SU-DHL-6 (cell line): ENCODE measurements around the gene CTSH.
"Not testable (repeated sequence)": the region's sequence is repeated elsewhere in the genome, so short reads cannot be mapped to it uniquely, and the experiment has no call there.

Experiments
- H2AFZ ChIP-seq: fragments of 200-600 bp; sonication (generic); 2 replicates; pipeline ENCODE4 v1.6.1; 2014; ENCODE audit warnings: low read depth, mild to moderate bottlenecking, moderate library complexity, mixed read lengths, antibody characterized with exemption, low read length; ENCODE audit not compliant: severe bottlenecking
- H3F3A ChIP-seq: fragments of 200-600 bp; shearing (Covaris generic); 2 replicates; pipeline ENCODE4 v1.6.0; 2016; ENCODE audit warnings: antibody characterized with exemption, mild to moderate bottlenecking; ENCODE audit not compliant: insufficient read depth
- H3K27ac ChIP-seq: fragments of 200-600 bp; sonication (generic); 2 replicates; pipeline ENCODE4 v1.5.1; 2016; ENCODE audit warnings: low read depth, mild to moderate bottlenecking, low read length, moderate library complexity, mixed read lengths
- H3K27me3 ChIP-seq: fragments of 200-600 bp; sonication (generic), shearing (Covaris generic); 2 replicates; pipeline ENCODE4 v1.6.0; 2014; ENCODE audit warnings: mild to moderate bottlenecking, low read length
- H3K36me3 ChIP-seq: fragments of 200-600 bp; sonication (generic); 2 replicates; pipeline ENCODE4 v1.6.1; 2014; ENCODE audit warnings: mild to moderate bottlenecking, low read length, mixed read lengths
- H3K4me2 ChIP-seq: fragments of 300-600, 200-600 bp; shearing (Covaris generic), sonication (generic); 2 replicates; pipeline ENCODE4 v1.6.0; 2014; ENCODE audit warnings: low read length, low read depth, mild to moderate bottlenecking; ENCODE audit not compliant: poor library complexity, severe bottlenecking
- H3K4me3 ChIP-seq: fragments of 200-600 bp; sonication (generic); 2 replicates; pipeline ENCODE4 v1.5.1; 2014; ENCODE audit warnings: antibody characterized with exemption, low read length, mild to moderate bottlenecking, mixed read lengths; ENCODE audit not compliant: insufficient read depth, poor library complexity, severe bottlenecking
- H3K79me2 ChIP-seq: fragments of 200-600 bp; sonication (generic); 2 replicates; pipeline ENCODE4 v1.6.1; 2014; ENCODE audit warnings: mild to moderate bottlenecking, low read length, moderate library complexity; ENCODE audit not compliant: insufficient read depth
- H3K9ac ChIP-seq: fragments of 200-600 bp; sonication (generic); 2 replicates; pipeline ENCODE4 v1.7.0; 2014; ENCODE audit warnings: mild to moderate bottlenecking, low read length
- H3K9me2 ChIP-seq: fragments of 200-600 bp; sonication (generic); replicated peaks from 2 replicates; pipeline ENCODE4 v1.6.1; 2014; ENCODE audit warnings: low read length; ENCODE audit not compliant: insufficient read depth
- H3K9me3 ChIP-seq: fragments of 200-600 bp; sonication (generic); 2 replicates; pipeline ENCODE4 v1.6.1; 2014; ENCODE audit warnings: low read length, mixed read lengths; ENCODE audit not compliant: insufficient read depth
- H4K20me1 ChIP-seq: fragments of 200-600 bp; sonication (generic); 2 replicates; pipeline ENCODE4 v1.6.1; 2014; ENCODE audit warnings: low read depth, mild to moderate bottlenecking, antibody characterized with exemption, low read length, moderate library complexity, mixed read lengths
- EZH2phosphoT487 ChIP-seq: fragments of 200-600 bp; sonication (generic), shearing (Covaris generic); conservative IDR thresholded peaks from 2 replicates; pipeline ENCODE4 v1.6.1; 2018; ENCODE audit warnings: mild to moderate bottlenecking, antibody characterized with exemption, low read length, moderate library complexity, mixed read lengths
- TF ChIP-seq, protein P1 (sequence below): fragments of 200-600 bp; sonication (generic); IDR thresholded peaks from one replicate; pipeline ENCODE4 v1.5.1; 2017; ENCODE audit warnings: antibody characterized with exemption, mild to moderate bottlenecking, low read length, moderate library complexity; ENCODE audit not compliant: insufficient read depth, poor library complexity, severe bottlenecking

CTSH gene

DNA sequence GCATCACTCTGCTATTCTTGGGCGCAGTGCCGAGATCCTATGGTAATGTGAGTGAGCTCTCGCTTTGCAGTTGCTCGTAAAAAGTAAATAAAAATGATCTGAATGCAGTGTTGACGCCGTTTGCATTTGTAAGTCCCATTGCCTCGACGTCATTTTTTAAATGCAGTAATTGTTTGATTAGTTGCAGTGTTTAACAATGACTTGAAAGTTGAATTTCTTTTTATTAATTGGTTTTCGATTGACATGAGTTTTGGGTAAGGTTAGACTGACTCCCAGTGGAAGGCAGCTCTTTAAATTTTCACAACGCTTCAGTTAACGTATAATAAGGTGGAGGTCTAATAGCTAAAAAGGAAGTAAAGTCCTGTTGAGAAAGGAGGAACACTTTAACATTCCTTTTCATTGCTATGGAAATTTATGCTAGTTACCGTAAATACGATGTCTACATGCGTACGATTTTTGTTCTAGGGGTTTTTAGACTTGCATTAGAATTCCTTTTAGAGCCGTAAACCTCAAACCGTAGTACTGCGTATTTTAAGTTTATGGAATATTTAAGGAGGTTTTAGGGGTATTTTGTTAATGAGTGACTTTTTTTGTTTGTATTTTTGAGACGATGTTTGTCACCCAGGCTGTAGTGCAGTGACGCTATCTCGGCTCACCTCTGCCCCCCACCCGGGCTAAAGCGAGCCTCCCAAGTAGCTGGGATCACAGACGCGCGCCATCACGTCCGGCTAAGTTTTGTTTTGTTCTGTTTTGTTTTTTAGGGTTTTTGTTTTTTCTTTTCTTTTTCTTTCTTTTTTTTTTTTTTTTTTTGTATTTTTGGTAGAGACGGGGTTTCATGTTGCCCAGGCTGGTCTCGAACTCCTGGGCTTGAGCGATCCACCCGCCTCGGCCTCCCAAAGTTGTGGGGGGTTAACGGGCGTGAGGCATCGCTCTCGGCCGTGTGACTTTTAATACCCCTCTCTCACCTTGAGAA is 70.8 kb downstream of the CTSH start:
- peak overlapping the region; percentile 81 for H3K4me2 ChIP-seq
- no peak overlapping the region for H2AFZ ChIP-seq
- H3K27me3 ChIP-seq = no peaks in the 10 kb centered on the region
- peaks cover 16% of the 10 kb centered on the region for H3F3A ChIP-seq
- no peaks in the 10 kb centered on the region for H3K9me2 ChIP-seq
- no peak for TF ChIP-seq EZH2phosphoT487
- TF ChIP-seq, protein P1, sequence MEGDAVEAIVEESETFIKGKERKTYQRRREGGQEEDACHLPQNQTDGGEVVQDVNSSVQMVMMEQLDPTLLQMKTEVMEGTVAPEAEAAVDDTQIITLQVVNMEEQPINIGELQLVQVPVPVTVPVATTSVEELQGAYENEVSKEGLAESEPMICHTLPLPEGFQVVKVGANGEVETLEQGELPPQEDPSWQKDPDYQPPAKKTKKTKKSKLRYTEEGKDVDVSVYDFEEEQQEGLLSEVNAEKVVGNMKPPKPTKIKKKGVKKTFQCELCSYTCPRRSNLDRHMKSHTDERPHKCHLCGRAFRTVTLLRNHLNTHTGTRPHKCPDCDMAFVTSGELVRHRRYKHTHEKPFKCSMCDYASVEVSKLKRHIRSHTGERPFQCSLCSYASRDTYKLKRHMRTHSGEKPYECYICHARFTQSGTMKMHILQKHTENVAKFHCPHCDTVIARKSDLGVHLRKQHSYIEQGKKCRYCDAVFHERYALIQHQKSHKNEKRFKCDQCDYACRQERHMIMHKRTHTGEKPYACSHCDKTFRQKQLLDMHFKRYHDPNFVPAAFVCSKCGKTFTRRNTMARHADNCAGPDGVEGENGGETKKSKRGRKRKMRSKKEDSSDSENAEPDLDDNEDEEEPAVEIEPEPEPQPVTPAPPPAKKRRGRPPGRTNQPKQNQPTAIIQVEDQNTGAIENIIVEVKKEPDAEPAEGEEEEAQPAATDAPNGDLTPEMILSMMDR = no peak
- H3K9ac ChIP-seq = peak overlapping the region; percentile 98
- H3K9me3 ChIP-seq = no peaks in the 10 kb centered on the region
- peak overlapping the region; percentile 97 for H3K4me3 ChIP-seq
- peaks cover 62% of the 10 kb centered on the region for H3K79me2 ChIP-seq
- H3K36me3 ChIP-seq = peaks cover 8% of the 10 kb centered on the region; the same call in 1 of the 2 replicates
- H4K20me1 ChIP-seq = peaks cover 33% of the 10 kb centered on the region
- peak overlapping the region; percentile 93 for H3K27ac ChIP-seq

DNA sequence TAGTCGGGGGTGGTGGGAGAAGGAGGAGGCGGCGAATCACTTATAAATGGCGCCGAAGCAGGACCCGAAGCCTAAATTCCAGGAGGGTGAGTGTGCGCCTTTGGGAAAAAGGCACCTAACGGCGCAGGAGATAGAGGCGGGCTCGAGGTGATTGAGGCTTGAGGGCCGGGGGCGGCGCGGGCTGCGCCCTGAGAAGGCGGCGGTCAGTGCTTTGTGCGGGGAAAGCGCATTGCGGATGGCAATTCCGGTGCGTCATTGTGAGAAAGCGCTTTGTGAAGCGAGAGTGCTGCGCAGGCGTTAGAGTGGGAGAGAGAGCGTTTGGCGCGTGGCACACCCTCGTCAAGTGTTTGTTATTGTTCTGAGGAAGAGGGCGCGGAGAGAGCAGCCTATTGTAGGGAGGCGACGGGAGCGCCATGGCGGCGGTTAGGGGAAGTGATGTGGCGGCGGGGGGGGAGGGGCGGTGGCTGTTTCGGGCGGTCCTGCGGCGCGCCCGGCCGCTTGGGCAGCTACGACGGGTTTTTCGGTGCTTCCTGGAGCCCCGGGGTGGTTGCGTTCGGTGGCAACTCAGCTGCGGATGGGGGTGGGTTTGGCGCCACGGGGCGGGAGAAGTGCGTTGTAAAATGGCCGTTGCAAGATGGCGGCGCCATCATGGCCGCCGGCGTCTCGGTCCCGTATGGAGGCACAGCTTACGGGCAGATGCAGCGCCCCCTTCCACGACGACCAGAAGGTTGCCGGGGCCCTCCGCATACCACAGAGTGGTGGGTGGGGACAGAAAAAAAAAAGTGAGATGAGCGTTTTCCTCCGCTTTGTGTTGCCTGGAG is 71.7 kb downstream of the CTSH start:
- no peaks in the 10 kb centered on the region for H3K9me2 ChIP-seq
- peak overlapping the region; percentile 98 for H3K9ac ChIP-seq
- peak overlapping the region; percentile 65 for H2AFZ ChIP-seq
- peak overlapping the region; percentile 93 for H3K27ac ChIP-seq
- peaks cover 53% of the 10 kb centered on the region for H3K79me2 ChIP-seq
- peak overlapping the region; percentile 81 for H3K4me2 ChIP-seq
- TF ChIP-seq, protein P1 = peak; percentile 18
- no peak for TF ChIP-seq EZH2phosphoT487
- H3K27me3 ChIP-seq = no peaks in the 10 kb centered on the region
- H3K36me3 ChIP-seq = peaks cover 1% of the 10 kb centered on the region; the same call in 1 of the 2 replicates
- H3K9me3 ChIP-seq = no peaks in the 10 kb centered on the region
- H3K4me3 ChIP-seq = peak overlapping the region; percentile 97
- peaks cover 26% of the 10 kb centered on the region for H4K20me1 ChIP-seq
- H3F3A ChIP-seq = peaks cover 16% of the 10 kb centered on the region

- Histone ChIP-seq H3K27ac (peak within 1 kb of the TSS; percentile 93), H3K9ac (peak within 1 kb of the TSS; percentile 98), H3K4me3 (peak within 1 kb of the TSS; percentile 97), H3F3A (peaks cover 16% of the 10 kb centered on the region), H3K9me2 (no peaks in the 10 kb centered on the region), H3K4me2 (peak within 1 kb of the TSS; percentile 81), H3K36me3 (no peaks in the 10 kb centered on the region), H3K27me3 (no peaks in the 10 kb centered on the region), H2AFZ (peak within 1 kb of the TSS; percentile 81), H3K9me3 (no peaks in the 10 kb centered on the region), H3K79me2 (peaks cover 44% of the 10 kb centered on the region), H4K20me1 (peaks cover 18% of the 10 kb centered on the region)
- TF ChIP-seq, protein P1 = no peak
- TF ChIP-seq EZH2phosphoT487 = no peak
Measured at GRCh38 chr15:78872155-78872971, 72.5 kb downstream of the CTSH start, which contains the start of gene MORF4L1. TSS of gene MORF4L1 (plus strand) at chr15:78872890. CDS start at chr15:78873018, 128 bp downstream.

DNA sequence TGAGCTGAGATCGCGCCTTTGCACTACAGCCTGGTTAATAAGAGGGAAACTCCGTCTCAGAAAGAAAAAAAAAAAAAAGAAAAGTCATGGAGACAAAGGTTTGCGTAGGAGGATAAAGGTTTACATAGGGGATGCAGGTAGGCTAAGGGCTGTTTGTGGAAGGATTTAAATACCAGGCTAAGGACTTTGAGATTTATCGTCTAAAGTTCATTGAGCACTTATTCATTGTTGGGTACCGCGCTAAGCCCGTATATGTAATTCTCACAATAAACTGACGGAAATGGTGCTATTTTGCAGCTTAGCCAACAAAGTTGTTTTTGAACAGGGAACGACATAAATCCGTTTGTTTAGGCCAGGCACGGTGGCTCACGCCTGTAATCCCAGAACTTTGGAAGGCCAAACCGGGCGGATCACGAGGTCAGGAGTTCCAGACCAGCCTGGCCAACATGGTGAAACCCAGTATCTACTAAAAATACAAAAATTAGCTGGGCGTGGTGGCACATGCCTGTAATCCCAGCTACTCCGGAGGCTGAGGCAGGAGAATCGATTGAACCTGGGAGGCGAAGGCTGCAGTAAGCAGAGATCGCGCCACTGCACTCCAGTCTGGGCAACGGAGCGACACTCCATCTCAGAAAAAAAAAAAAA is 73.2 kb downstream of the CTSH start:
- not testable (repeated sequence) for H3K27me3 ChIP-seq, H3K36me3 ChIP-seq, H3K9me3 ChIP-seq, H3K4me3 ChIP-seq, H3K9me2 ChIP-seq, H3K27ac ChIP-seq, H3K9ac ChIP-seq, H3K4me2 ChIP-seq
- H4K20me1 ChIP-seq = peaks cover 14% of the 10 kb centered on the region
- H2AFZ ChIP-seq = peak overlapping the region; percentile 81
- H3K79me2 ChIP-seq = peaks cover 37% of the 10 kb centered on the region
- H3F3A ChIP-seq = peaks cover 16% of the 10 kb centered on the region
